Esophagus muscularis mucosa (tissue), 4 donors: ENCODE measurements around the gene ANGPTL4. TPM values are rescaled to one million over a fixed set of nuclear protein-coding genes. Genes with fewer than 3 reads are reported as not detected.
"Not testable (repeated sequence)": the region's sequence is repeated elsewhere in the genome, so short reads cannot be mapped to it uniquely, and the experiment has no call there.

Experiments
- DNase-seq: peaks from one replicate; pipeline ENCODE4 v3.0.0-alpha.2; 2017; ENCODE audit errors: extremely low spot score
- H3K27ac ChIP-seq, 4 donors: fragments of 200-600 bp; sonication (generic); replicated peaks in 1 of 4; 1 replicate in 3 of 4; 2 replicates in 1 of 4; pipeline ENCODE4 v1.5.1; 2016 to 2019; ENCODE audit warnings: mild to moderate bottlenecking in 1 of 4
- H3K27me3 ChIP-seq, 4 donors: fragments of 200-600 bp; sonication (generic); one replicate each; pipeline versions ENCODE4 v1.5.1 to v1.6.0; 2016 to 2019
- H3K36me3 ChIP-seq, 4 donors: fragments of 200-600 bp; sonication (generic); one replicate each; pipeline ENCODE4 v1.5.1; 2016 to 2019
- H3K4me1 ChIP-seq, 4 donors: fragments of 200-600 bp; sonication (generic); one replicate each; pipeline ENCODE4 v1.5.1; 2016 to 2019
- H3K4me3 ChIP-seq, 4 donors: fragments of 200-600 bp; sonication (generic); 1 replicate in 2 of 4; 2 replicates in 2 of 4; pipeline ENCODE4 v1.5.1; 2016 to 2019; ENCODE audit warnings: mild to moderate bottlenecking in 4 of 4, moderate library complexity in 1 of 4
- H3K9me3 ChIP-seq, 4 donors: fragments of 200-600 bp; sonication (generic); 1 replicate in 3 of 4; 2 replicates in 1 of 4; pipeline ENCODE4 v1.5.1; 2016 to 2019
- CTCF ChIP-seq, 3 experiments: fragments of 200-600 bp in 2 of 3; fragments of 450-650 bp in 1 of 3; sonication (generic) in 2 of 3; IDR thresholded peaks; one replicate each; pipeline ENCODE4 v1.5.1; 2017 to 2019; ENCODE audit warnings: antibody characterized with exemption in 3 of 3, mild to moderate bottlenecking in 2 of 3, moderate library complexity in 1 of 3
- EP300 ChIP-seq: sonication (generic); formaldehyde crosslinking; IDR thresholded peaks from one replicate; pipeline ENCODE4 v1.6.1; 2017; ENCODE audit warnings: antibody characterized with exemption
- POLR2A ChIP-seq: fragments of 450-650 bp; IDR thresholded peaks from one replicate; pipeline ENCODE4 v1.6.1; 2017; ENCODE audit warnings: antibody characterized with exemption, moderate library complexity, mild to moderate bottlenecking, low read depth
- POLR2AphosphoS5 ChIP-seq, 2 donors: sonication (generic); formaldehyde crosslinking; IDR thresholded peaks; one replicate each; pipeline ENCODE4 v1.6.1; 2017; ENCODE audit warnings: antibody characterized with exemption in 2 of 2
- WGBS: methylation state at CpG from one replicate; pipeline ENCODE4 v1.1.5; 2018; 5-methylcytosine and 5-hydroxymethylcytosine counted together
- intact Hi-C: fragments of 100-400 bp; cut with DNase I; formaldehyde crosslinking; loops from one replicate; pipeline ENCODE4 v1.15.1; 2023
- total RNA-seq, 4 donors: library from RNA; depleted of rRNA; stranded (reverse); fragments of >200 nt; gene quantifications; one replicate each; pipeline versions ENCODE4 v1.1.0 to v1.2.1, GENCODE V29; 2016

The ANGPTL4 gene
- total RNA-seq, 4 donors from 2014 or later, result 3.7 to 37.9 (median 22.6) TPM

GRCh38 chr19:8403820-8404109 is 39.8 kb downstream of the ANGPTL4 start:
- intact Hi-C loops, result no loop called here
- Histone ChIP-seq H3K27ac (no peak overlapping the region), H3K27me3 (no peaks in the 10 kb centered on the region), H3K4me1 (peaks cover 0 to 14% (median 2%) of the 10 kb centered on the region in 4 donors), H3K4me3 (no peak overlapping the region), H3K36me3 (peaks cover 34 to 75% (median 62%) of the 10 kb centered on the region in 4 donors), H3K9me3 (no peaks in the 10 kb centered on the region)
- TF ChIP-seq EP300 (no peak), POLR2A (no peak), POLR2AphosphoS5 (IDR thresholded peaks at IDR 0.05) (no peak), CTCF (IDR thresholded peaks at IDR 0.05) (no peak)
- 86% methylated on average over 12 of the region's 24 CpGs for WGBS
- no peak for DNase-seq

GRCh38 chr19:8404391-8405151 is 40.6 kb downstream of the ANGPTL4 start:
- H3K27ac ChIP-seq, result no peak overlapping the region
- H3K4me1 ChIP-seq, result peaks cover 0 to 9% (median 2%) of the 10 kb centered on the region in 4 donors
- TF ChIP-seq POLR2AphosphoS5 (IDR thresholded peaks at IDR 0.05) (no peak), POLR2A (no peak), EP300 (no peak), CTCF (IDR thresholded peaks at IDR 0.05) (no peak)
- peaks cover 32 to 69% (median 57%) of the 10 kb centered on the region in 4 donors for H3K36me3 ChIP-seq
- no peaks in the 10 kb centered on the region for H3K9me3 ChIP-seq
- WGBS, result 87% methylated on average over 16 of the region's 18 CpGs
- intact Hi-C loops, result no loop called here
- H3K4me3 ChIP-seq, result no peak overlapping the region
- no peak for DNase-seq
- no peaks in the 10 kb centered on the region for H3K27me3 ChIP-seq

- not testable (repeated sequence) for H3K4me3 ChIP-seq, H3K27ac ChIP-seq, H3K36me3 ChIP-seq, DNase-seq, H3K27me3 ChIP-seq, H3K9me3 ChIP-seq
- H3K4me1 ChIP-seq, result peaks cover 16 to 32% (median 27%) of the 10 kb centered on the region in 4 donors
- intact Hi-C loops, result loop anchor here (5.0 kb wide), 1 partner anchor 37 kb away; no protein-coding TSS in a partner anchor
- WGBS, result 85% methylated on average over 13 of the region's 13 CpGs
Measured at GRCh38 chr19:8410718-8411117, 46.8 kb downstream of the ANGPTL4 start.

GRCh38 chr19:8412783-8413628 is 49.1 kb downstream of the ANGPTL4 start, which contains the start of gene MARCHF2:
TSS of gene MARCHF2 (plus strand) at chr19:8413305. CDS start at chr19:8421841, 8,536 bp downstream.
- intact Hi-C loops, result loop anchor here (2.0 to 5.0 kb wide), 2 partner anchors 34 to 94 kb away; no protein-coding TSS in a partner anchor
- H3K4me1 ChIP-seq, result peaks cover 38 to 55% (median 50%) of the 10 kb centered on the region in 4 donors
- H3K27ac ChIP-seq, result peak within 1 kb of the TSS; percentile 82 to 94 (median 90)
- WGBS, result 1% methylated on average over 19 of the region's 89 CpGs
- TF ChIP-seq EP300 (no peak), POLR2AphosphoS5 (IDR thresholded peaks at IDR 0.05) (peak; percentile 75 to 83), CTCF (IDR thresholded peaks at IDR 0.05) (peak; percentile 71 to 82 (median 79)), POLR2A (no peak)
- H3K27me3 ChIP-seq, result no peaks in the 10 kb centered on the region
- no peaks in the 10 kb centered on the region for H3K36me3 ChIP-seq
- H3K9me3 ChIP-seq, result no peaks in the 10 kb centered on the region
- DNase-seq, result peak; percentile 99
- peak within 1 kb of the TSS; percentile 89 to 94 (median 92) for H3K4me3 ChIP-seq

- Histone ChIP-seq H3K9me3 (no peaks in the 10 kb centered on the region), H3K27ac (peak overlapping the region; percentile 82 to 94 (median 90)), H3K4me3 (peak overlapping the region; percentile 89 to 94 (median 92)), H3K36me3 (peaks cover 0 to 4% (median 2%) of the 10 kb centered on the region in 4 donors), H3K27me3 (no peaks in the 10 kb centered on the region), H3K4me1 (peaks cover 44 to 61% (median 56%) of the 10 kb centered on the region in 4 donors)
- 7% methylated on average over 1 of the region's 3 CpGs for WGBS
- no peak for DNase-seq
- TF ChIP-seq CTCF (IDR thresholded peaks at IDR 0.05), result no peak
- TF ChIP-seq POLR2A, result no peak
- intact Hi-C loops, result loop anchor here (2.0 to 5.0 kb wide), 2 partner anchors 34 to 93 kb away; no protein-coding TSS in a partner anchor
Measured at GRCh38 chr19:8413629-8413995, 49.7 kb downstream of the ANGPTL4 start.
